GM18858 (cell line): Measurements from ENCODE around the gene RNF215.
A peak's percentile ranks its signal among the peaks of the same experiment; 100 is the strongest.

Experiments used
- ATAC-seq: cut with Tn5 transposase; IDR thresholded peaks from one replicate; pipeline ENCODE4 v1.9.1; 2021; ENCODE audit not compliant: unreplicated experiment

Gene RNF215

GRCh38 chr22:30386960-30387827 lies at the start of gene RNF215:
TSS of gene RNF215 (minus strand) at chr22:30387411. CDS start at chr22:30387313, 98 bp downstream.
- no peak for ATAC-seq

GRCh38 chr22:30436196-30436595 lies 49.0 kb upstream of the RNF215 start:
- ATAC-seq = no peak

DNA sequence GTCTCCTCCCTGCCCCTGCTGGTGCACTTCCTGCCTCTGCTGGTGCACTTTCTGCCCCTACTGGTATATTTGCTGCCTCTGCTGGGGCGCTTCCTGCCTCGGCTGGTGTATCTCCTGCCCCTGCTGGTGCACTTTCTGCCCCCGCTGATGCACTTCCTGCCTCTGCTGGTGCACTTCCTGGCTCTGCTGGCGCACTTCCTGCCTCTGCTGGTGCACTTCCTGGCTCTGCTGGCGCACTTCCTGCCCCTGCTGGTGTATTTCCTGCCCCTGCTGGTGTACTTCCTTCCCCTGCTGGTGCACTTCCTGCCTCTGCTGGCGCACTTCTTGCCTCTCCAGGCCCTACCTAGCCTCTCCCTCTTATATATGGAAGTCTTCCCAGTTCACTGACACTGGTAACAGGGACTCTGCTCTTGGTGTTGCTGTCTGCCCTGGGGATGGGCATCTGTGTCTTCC lies 48.5 kb upstream of the RNF215 start:
- no peak for ATAC-seq

- ATAC-seq = no peak
Observed at GRCh38 chr22:30434843-30435242, 47.6 kb upstream of the RNF215 start.

GRCh38 chr22:30433773-30434172 lies 46.6 kb upstream of the RNF215 start:
- no peak for ATAC-seq

DNA sequence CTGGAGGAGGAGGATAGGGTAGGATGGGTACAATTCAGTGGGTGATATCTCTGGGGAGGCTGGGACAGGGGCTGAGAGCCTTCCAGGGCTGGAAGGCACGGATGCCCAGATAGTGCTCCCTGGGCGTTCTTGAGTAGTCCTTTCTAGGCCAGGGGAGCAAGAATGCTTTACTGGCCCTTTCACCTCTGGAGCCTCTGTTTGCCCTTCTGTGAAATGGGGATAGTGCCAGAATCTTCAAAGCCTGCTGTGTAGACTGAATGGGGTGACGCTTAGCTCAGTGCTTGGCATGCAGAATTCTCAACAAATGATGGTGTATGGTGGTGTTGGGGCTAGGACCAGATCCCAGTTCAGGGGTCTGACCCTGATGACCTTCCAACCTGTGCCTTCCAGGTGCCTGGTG lies 46.0 kb upstream of the RNF215 start:
- ATAC-seq = no peak

DNA sequence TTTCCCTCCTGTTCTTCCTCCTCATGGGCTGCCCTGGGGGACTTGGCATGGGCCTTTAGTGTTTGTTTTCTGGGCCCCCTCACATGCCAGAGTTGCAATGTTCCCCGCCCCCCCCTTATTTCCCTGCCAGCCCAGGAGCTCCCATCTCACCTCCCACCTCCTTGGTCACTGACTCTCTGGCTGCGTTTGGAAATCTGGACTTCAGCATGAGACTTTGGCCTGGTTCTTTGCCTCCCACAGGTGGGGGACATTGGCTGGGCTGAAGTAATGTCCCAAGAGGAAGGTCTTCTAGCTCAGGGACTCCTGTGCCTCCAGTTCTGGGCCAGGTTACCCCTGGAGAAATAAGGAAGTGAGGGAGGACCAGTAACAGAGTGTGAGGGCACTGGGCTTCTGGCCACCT lies 45.3 kb upstream of the RNF215 start:
- ATAC-seq = no peak

GRCh38 chr22:30432096-30432495 lies 44.9 kb upstream of the RNF215 start:
- no peak for ATAC-seq

GRCh38 chr22:30430933-30431332 lies 43.7 kb upstream of the RNF215 start:
- ATAC-seq = no peak

DNA sequence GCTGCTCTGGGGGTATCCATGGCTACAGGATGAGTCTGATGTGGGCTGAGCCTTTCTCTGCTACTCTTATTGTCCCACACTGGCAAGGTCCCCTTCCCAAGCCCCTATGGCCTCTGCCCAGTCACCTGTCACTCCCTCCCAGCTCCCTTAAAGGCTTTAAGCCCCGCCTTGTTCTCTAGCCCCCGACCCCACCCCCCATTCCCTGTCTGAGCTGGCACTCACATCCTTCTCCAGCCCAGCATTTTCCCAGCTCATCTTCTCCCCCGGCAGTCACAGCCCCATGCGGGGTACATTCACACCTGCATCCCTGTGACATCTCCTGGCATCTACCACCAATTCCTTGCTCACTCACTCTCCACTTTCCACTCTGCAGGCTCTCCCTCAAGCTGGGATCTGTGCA lies 42.7 kb upstream of the RNF215 start:
- ATAC-seq = no peak

GRCh38 chr22:30427871-30428270 lies 40.7 kb upstream of the RNF215 start:
- ATAC-seq = no peak

DNA sequence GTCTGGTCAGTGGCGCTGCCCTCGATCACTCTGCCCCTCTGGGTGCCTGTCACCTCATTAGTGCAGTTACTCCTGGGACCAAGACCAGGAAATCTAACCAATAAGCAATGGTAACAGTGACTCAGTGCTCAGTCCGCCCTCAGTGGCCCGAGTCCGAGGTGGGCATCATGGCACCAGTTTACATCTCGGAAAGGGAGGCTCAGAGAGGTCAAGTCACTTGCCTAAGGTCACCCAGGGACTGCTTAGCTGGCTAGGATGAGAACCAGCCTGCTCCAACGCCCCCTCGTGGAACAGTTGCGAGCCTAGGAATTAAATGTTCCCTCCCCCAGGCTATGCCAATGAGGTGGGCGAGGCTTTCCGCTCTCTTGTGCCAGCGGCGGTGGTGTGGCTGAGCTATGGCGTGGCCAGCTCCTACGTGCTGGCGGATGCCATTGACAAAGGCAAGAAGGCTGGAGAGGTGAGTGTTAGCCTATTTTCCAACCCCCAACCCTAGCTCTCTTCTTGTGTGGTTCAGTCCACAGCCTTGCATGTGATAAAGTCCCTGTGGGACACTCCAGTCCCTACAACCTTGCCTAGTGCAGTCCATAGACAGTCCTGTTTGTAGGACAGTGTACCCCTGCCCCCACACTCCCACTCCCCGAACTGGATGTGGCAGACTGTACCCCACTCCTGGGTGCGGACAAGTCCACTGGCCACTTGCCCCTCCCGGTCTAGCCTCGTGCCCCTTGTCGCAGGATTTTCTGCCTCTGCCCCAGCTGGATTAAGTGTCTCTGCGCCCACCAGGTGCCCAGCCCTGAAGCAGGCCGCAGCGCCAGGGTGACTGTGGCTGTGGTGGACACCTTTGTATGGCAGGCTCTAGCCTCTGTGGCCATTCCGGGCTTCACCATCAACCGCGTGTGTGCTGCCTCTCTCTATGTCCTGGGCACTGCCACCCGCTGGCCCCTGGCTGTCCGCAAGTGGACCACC lies 39.5 kb upstream of the RNF215 start:
- ATAC-seq = no peak

GRCh38 chr22:30425616-30426387 lies 38.6 kb upstream of the RNF215 start, which contains the start of gene MTFP1:
TSS of gene MTFP1 (plus strand) at chr22:30425768. CDS start at chr22:30425880, 112 bp downstream.
- ATAC-seq = no peak

GRCh38 chr22:30425327-30425615 lies 38.1 kb upstream of the RNF215 start:
- no peak for ATAC-seq

GRCh38 chr22:30424534-30425326 lies 37.5 kb upstream of the RNF215 start:
- no peak for ATAC-seq

DNA sequence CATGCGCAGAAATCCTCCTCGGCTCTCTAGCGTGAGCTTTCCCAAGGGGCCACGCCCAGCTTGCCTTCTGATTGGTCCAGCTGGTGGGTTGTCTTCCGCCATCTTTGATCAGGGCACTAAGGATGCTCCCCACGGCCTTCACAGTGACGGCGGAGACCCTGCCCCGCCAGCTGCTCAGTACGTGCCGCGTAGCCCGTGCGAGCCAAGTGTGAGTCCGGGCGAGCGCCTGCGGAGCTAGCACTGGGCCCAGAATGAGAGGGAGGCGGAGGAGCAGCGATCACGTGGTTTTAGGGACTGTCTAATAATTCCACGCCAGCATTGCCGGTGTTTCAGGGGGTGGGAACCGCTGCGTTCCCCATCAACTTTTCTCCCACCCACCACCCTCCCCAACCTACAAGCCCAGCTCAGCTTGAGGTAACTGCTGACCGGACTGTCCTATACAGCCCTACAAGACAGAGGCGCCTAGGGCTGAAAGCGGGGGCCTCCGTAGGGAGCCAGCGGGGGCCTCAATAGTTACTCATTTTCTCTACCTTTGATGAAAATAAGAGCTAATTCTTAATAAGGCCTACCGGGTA lies 36.8 kb upstream of the RNF215 start:
- peak; percentile 71 for ATAC-seq

DNA sequence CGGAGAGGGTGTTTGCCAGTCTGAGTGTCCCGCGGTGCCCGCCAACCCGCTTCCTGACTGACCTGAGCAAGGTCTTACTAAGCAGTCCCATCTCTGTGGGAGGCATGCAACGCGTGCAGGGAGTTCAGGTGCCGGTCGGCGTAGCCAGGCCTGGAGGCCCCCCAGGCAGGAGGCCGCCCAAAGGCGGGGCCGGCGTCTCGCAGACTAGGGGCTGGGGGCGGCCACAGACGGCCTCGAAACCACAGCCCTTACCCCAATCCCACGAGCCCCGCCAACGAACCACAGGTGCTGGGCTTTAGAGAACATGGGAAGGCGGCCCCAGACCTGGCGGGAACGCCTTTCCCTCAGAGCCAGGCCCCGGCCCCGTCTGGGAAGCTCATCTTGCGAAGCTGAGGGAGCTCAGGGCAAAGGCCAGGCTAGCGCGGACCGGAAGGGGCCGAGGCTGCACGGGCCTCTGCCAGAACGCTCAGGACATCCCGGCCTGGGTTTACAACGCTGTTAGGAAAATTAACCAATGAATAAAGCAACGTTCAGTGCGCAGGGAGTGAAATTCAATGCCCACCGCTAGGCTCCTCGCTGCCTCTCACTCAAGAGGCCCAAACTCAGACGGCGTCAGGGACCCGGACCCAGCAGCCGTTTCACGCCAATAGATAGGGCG lies 36.2 kb upstream of the RNF215 start:
- no peak for ATAC-seq

GRCh38 chr22:30422481-30423300 lies 35.5 kb upstream of the RNF215 start:
- no peak for ATAC-seq
